Vagina (tissue), 2 donors: ENCODE results near the gene C6orf132. TPM values are rescaled to one million over a fixed set of nuclear protein-coding genes. Genes with fewer than 3 reads are reported as not detected.

Experiments
- DNase-seq, 2 donors: peaks; one replicate each; pipeline ENCODE4 v3.0.0-alpha.2; 2017; ENCODE audit errors: extremely low spot score in 2 of 2
- H3K27ac ChIP-seq: fragments of 200-600 bp; sonication (generic); one replicate; pipeline ENCODE4 v1.5.1; 2019
- H3K27me3 ChIP-seq: fragments of 200-600 bp; sonication (generic); one replicate; pipeline ENCODE4 v1.5.1; 2019
- H3K36me3 ChIP-seq, 2 donors: fragments of 200-600 bp; sonication (generic); one replicate each; pipeline ENCODE4 v1.5.1; 2017 to 2019
- H3K4me1 ChIP-seq: fragments of 200-600 bp; sonication (generic); one replicate; pipeline ENCODE4 v1.5.1; 2019
- H3K4me3 ChIP-seq, 2 donors: fragments of 200-600 bp; sonication (generic); 1 replicate in 1 of 2; 2 replicates in 1 of 2; pipeline ENCODE4 v1.5.1; 2016 to 2019
- H3K9me3 ChIP-seq: fragments of 200-600 bp; sonication (generic); one replicate; pipeline ENCODE4 v1.5.1; 2019
- CTCF ChIP-seq, 3 experiments: fragments of 450-650 bp in 2 of 3; fragments of 200-600 bp in 1 of 3; sonication (generic) in 1 of 3; IDR thresholded peaks; one replicate each; pipeline ENCODE4 v1.5.1; 2017 to 2019; ENCODE audit warnings: antibody characterized with exemption in 3 of 3, mild to moderate bottlenecking in 2 of 3, moderate library complexity in 2 of 3
- POLR2A ChIP-seq, 2 donors: fragments of 450-650 bp; IDR thresholded peaks; one replicate each; pipeline ENCODE4 v1.6.1; 2017; ENCODE audit warnings: antibody characterized with exemption in 2 of 2, mild to moderate bottlenecking in 2 of 2, moderate library complexity in 2 of 2
- POLR2AphosphoS5 ChIP-seq, 2 donors: sonication (generic); formaldehyde crosslinking; IDR thresholded peaks; one replicate each; pipeline ENCODE4 v1.9.0; 2017; ENCODE audit warnings: antibody characterized with exemption in 2 of 2, mild to moderate bottlenecking in 2 of 2, low read depth in 1 of 2; ENCODE audit not compliant: insufficient read depth in 1 of 2
- intact Hi-C: fragments of 100-400 bp; cut with DNase I; formaldehyde crosslinking; loops from one replicate; pipeline ENCODE4 v1.15.1; 2023
- total RNA-seq: library from RNA; depleted of rRNA; stranded (reverse); fragments of >200 nt; gene quantifications from one replicate; pipeline ENCODE4 v1.2.3, GENCODE V29; 2016

C6orf132 gene
- total RNA-seq, 1 donor from 2014 or later = 78.6 TPM

- peak overlapping the region; percentile 79 for H3K27ac ChIP-seq
- no peak for TF ChIP-seq POLR2A (IDR thresholded peaks at IDR 0.05)
- no peak for TF ChIP-seq POLR2AphosphoS5 (IDR thresholded peaks at IDR 0.05; ENCODE audit: insufficient read depth in 1 of 2, low read depth in 1 of 2)
- no peak for TF ChIP-seq CTCF (IDR thresholded peaks at IDR 0.05)
- no peak overlapping the region for H3K4me3 ChIP-seq
- H3K4me1 ChIP-seq = peaks cover 42% of the 10 kb centered on the region
- H3K9me3 ChIP-seq = no peaks in the 10 kb centered on the region
- H3K27me3 ChIP-seq = no peaks in the 10 kb centered on the region
- intact Hi-C loops = no loop called here
- no peaks in the 10 kb centered on the region for H3K36me3 ChIP-seq
- no peak for DNase-seq
Observed at GRCh38 chr6:42123379-42124103, 18.9 kb downstream of the C6orf132 start.

- no peaks in the 10 kb centered on the region for H3K36me3 ChIP-seq
- TF ChIP-seq POLR2AphosphoS5 (IDR thresholded peaks at IDR 0.05; ENCODE audit: insufficient read depth in 1 of 2, low read depth in 1 of 2) (no peak), POLR2A (IDR thresholded peaks at IDR 0.05) (no peak), CTCF (IDR thresholded peaks at IDR 0.05) (no peak)
- no peaks in the 10 kb centered on the region for H3K9me3 ChIP-seq
- H3K4me3 ChIP-seq = no peak overlapping the region
- intact Hi-C loops = no loop called here
- no peaks in the 10 kb centered on the region for H3K27me3 ChIP-seq
- DNase-seq = no peak
- peaks cover 50% of the 10 kb centered on the region for H3K4me1 ChIP-seq
- peak overlapping the region; percentile 79 for H3K27ac ChIP-seq
Observed at GRCh38 chr6:42120895-42121865, 21.2 kb downstream of the C6orf132 start.

- H3K4me1 ChIP-seq = peaks cover 42% of the 10 kb centered on the region
- intact Hi-C loops = no loop called here
- DNase-seq = no peak
- TF ChIP-seq CTCF (IDR thresholded peaks at IDR 0.05) (no peak), POLR2AphosphoS5 (IDR thresholded peaks at IDR 0.05; ENCODE audit: insufficient read depth in 1 of 2, low read depth in 1 of 2) (peak; percentile 16 to 30), POLR2A (IDR thresholded peaks at IDR 0.05) (no peak)
- H3K36me3 ChIP-seq = no peaks in the 10 kb centered on the region
- no peaks in the 10 kb centered on the region for H3K9me3 ChIP-seq
- H3K4me3 ChIP-seq = no peak overlapping the region
- no peaks in the 10 kb centered on the region for H3K27me3 ChIP-seq
- peak overlapping the region; percentile 51 for H3K27ac ChIP-seq
Observed at GRCh38 chr6:42118162-42119001, 24.0 kb downstream of the C6orf132 start.

- DNase-seq = no peak
- Histone ChIP-seq H3K4me3 (no peak overlapping the region), H3K9me3 (no peaks in the 10 kb centered on the region), H3K27me3 (no peaks in the 10 kb centered on the region), H3K27ac (peak overlapping the region; percentile 51), H3K4me1 (peaks cover 36% of the 10 kb centered on the region), H3K36me3 (no peaks in the 10 kb centered on the region)
- intact Hi-C loops = no loop called here
- TF ChIP-seq CTCF (IDR thresholded peaks at IDR 0.05) (no peak), POLR2A (IDR thresholded peaks at IDR 0.05) (no peak)
Observed at GRCh38 chr6:42117843-42118161, 24.6 kb downstream of the C6orf132 start.
